ENCODE measurements around the gene CES1. TPM values are rescaled to one million over a fixed set of nuclear protein-coding genes. Genes with fewer than 3 reads are reported as not detected.
"Not testable (repeated sequence)": the region's sequence is repeated elsewhere in the genome, so short reads cannot be mapped to it uniquely, and the experiment has no call there.

CES1 gene
- total and polyA plus RNA-seq, 2 of the 8 experiments (the other 6 are each of a cell fraction or from before 2014, with no cell fraction given), result 0.91 to 1.2 TPM

DNA sequence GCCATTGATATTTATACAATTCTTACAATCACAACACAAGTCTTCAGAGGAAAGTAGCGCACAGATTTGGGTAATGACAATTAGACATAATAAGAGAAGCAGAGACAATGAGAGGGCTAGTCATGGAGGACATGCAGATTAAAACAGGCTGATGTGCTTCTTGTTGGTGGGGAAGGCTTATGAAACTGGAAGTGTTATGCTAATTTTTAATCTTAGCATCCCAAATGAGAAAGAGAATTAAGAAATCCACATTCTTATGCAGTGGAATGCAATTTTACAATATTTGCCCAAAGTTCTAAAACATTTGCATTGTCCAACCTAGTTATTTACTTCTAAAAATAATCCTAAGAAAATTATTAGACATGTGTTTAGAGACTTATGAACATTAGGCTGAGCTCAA lies 24.6 kb downstream of the CES1 start:
- H2BK15ac ChIP-seq (ENCODE audit: low read length), result not testable (repeated sequence)

DNA sequence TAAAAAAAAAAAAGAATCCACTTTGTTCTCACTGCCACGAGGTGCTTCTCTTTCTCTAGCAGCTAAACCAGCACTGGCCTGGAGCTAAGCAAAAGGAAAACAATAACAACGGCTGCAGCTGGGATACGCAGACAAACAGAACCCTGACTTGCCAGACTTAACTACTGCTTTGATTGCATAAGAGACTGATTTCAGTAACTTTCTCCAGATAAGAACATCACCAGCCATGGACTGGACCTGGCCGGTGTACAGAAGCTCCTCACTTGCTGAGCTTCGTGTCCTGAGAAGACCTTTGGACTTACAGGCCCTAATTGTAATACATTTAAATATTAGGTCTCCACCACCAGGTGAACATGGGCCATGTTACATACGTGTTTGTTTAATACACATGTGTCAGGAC lies 27.8 kb downstream of the CES1 start:
- H2AK5ac ChIP-seq (ENCODE audit: low read depth, low read length); H3K18ac ChIP-seq (ENCODE audit: extremely low read depth, low read length); H3K9ac ChIP-seq (replicated peaks in 1 of 4; ENCODE audit: extremely low read depth in 1 of 4, low read depth in 3 of 4, low read length in 3 of 4); H3K4me2 ChIP-seq (ENCODE audit: insufficient read depth in 1 of 2, low read depth in 2 of 2, low read length in 2 of 2); H3K23me2 ChIP-seq (ENCODE audit: low read depth, low read length); H3K4ac ChIP-seq (replicated peaks; ENCODE audit: insufficient read length, low read depth, low read length); POLR2A ChIA-PET (ENCODE audit: partially characterized antibody); H3K4me1 ChIP-seq (replicated peaks in 1 of 4; ENCODE audit: control insufficient read depth in 3 of 4, insufficient read depth in 4 of 4, low read length in 3 of 4); H3K14ac ChIP-seq (ENCODE audit: insufficient read length); H3K9me3 ChIP-seq (ENCODE audit: insufficient read depth in 2 of 2, low read depth in 1 of 2, low read length in 1 of 2); H4K8ac ChIP-seq (ENCODE audit: extremely low read depth, insufficient read depth, low read length); H4K20me1 ChIP-seq (replicated peaks in 1 of 2; ENCODE audit: control insufficient read depth in 1 of 2, insufficient read depth in 2 of 2, low read length in 2 of 2); H3K23ac ChIP-seq (ENCODE audit: insufficient read length); DNase-seq (ENCODE audit: low read depth in 1 of 2, low spot score in 2 of 2); H3K27ac ChIP-seq (ENCODE audit: low read depth, low read length); H3K27me3 ChIP-seq (replicated peaks in 1 of 4; ENCODE audit: control insufficient read depth in 3 of 4, extremely low read depth in 1 of 4, insufficient read depth in 3 of 4, low read length in 3 of 4); CTCF ChIA-PET (ENCODE audit: partially characterized antibody); H3K79me2 ChIP-seq (ENCODE audit: control insufficient read depth in 1 of 2, insufficient read depth in 2 of 2, low read length in 2 of 2); H2BK15ac ChIP-seq (ENCODE audit: low read length); H4K5ac ChIP-seq (ENCODE audit: insufficient read length, low read depth, low read length); H3K4me3 ChIP-seq (ENCODE audit: extremely low read depth in 1 of 4, insufficient read depth in 2 of 4, low read depth in 3 of 4, low read length in 4 of 4); H3K79me1 ChIP-seq (ENCODE audit: low read depth, low read length); H2BK12ac ChIP-seq (ENCODE audit: low read depth, low read length); H2BK20ac ChIP-seq (ENCODE audit: low read length); H4K91ac ChIP-seq (replicated peaks; ENCODE audit: insufficient read length, low read length); H2BK5ac ChIP-seq (ENCODE audit: low read depth, low read length); H3K36me3 ChIP-seq (ENCODE audit: control insufficient read depth in 2 of 4, insufficient read depth in 4 of 4, low read length in 3 of 4); H3K56ac ChIP-seq (replicated peaks; ENCODE audit: insufficient read length, low read depth, low read length); FAIRE-seq; H2AFZ ChIP-seq (ENCODE audit: low read length); H2BK120ac ChIP-seq (replicated peaks; ENCODE audit: low read depth, low read length): not testable (repeated sequence)
- WGBS, 2 experiments (ENCODE audit: extremely low coverage in 1 of 2, insufficient coverage in 1 of 2, insufficient read length in 1 of 2, insufficient replicate concordance in 2 of 2, low coverage in 1 of 2, low lambda C conversion rate in 2 of 2, missing lambda C conversion rate in 1 of 2), result no CpG with 5 or more reads among the region's 6 CpGs

More for the DNA sequence above, 24.6 kb downstream of the CES1 start:
- CTCF ChIA-PET (ENCODE audit: partially characterized antibody); H2AFZ ChIP-seq (ENCODE audit: low read length); H3K4ac ChIP-seq (replicated peaks; ENCODE audit: insufficient read length, low read depth, low read length); FAIRE-seq; H3K4me2 ChIP-seq (ENCODE audit: insufficient read depth in 1 of 2, low read depth in 2 of 2, low read length in 2 of 2); H3K27me3 ChIP-seq (replicated peaks in 1 of 4; ENCODE audit: control insufficient read depth in 3 of 4, extremely low read depth in 1 of 4, insufficient read depth in 3 of 4, low read length in 3 of 4); H4K20me1 ChIP-seq (replicated peaks in 1 of 2; ENCODE audit: control insufficient read depth in 1 of 2, insufficient read depth in 2 of 2, low read length in 2 of 2); H3K27ac ChIP-seq (ENCODE audit: low read depth, low read length); H4K8ac ChIP-seq (ENCODE audit: extremely low read depth, insufficient read depth, low read length); H3K56ac ChIP-seq (replicated peaks; ENCODE audit: insufficient read length, low read depth, low read length); H3K9me3 ChIP-seq (ENCODE audit: insufficient read depth in 2 of 2, low read depth in 1 of 2, low read length in 1 of 2); H3K79me2 ChIP-seq (ENCODE audit: control insufficient read depth in 1 of 2, insufficient read depth in 2 of 2, low read length in 2 of 2); H4K91ac ChIP-seq (replicated peaks; ENCODE audit: insufficient read length, low read length); H4K5ac ChIP-seq (ENCODE audit: insufficient read length, low read depth, low read length); H3K14ac ChIP-seq (ENCODE audit: insufficient read length); H3K9ac ChIP-seq (replicated peaks in 1 of 4; ENCODE audit: extremely low read depth in 1 of 4, low read depth in 3 of 4, low read length in 3 of 4); H3K36me3 ChIP-seq (ENCODE audit: control insufficient read depth in 2 of 4, insufficient read depth in 4 of 4, low read length in 3 of 4); DNase-seq (ENCODE audit: low read depth in 1 of 2, low spot score in 2 of 2); H2BK20ac ChIP-seq (ENCODE audit: low read length); H3K79me1 ChIP-seq (ENCODE audit: low read depth, low read length); H2BK12ac ChIP-seq (ENCODE audit: low read depth, low read length); H2BK120ac ChIP-seq (replicated peaks; ENCODE audit: low read depth, low read length); H3K23ac ChIP-seq (ENCODE audit: insufficient read length); H3K23me2 ChIP-seq (ENCODE audit: low read depth, low read length); H2BK5ac ChIP-seq (ENCODE audit: low read depth, low read length); POLR2A ChIA-PET (ENCODE audit: partially characterized antibody); H3K4me1 ChIP-seq (replicated peaks in 1 of 4; ENCODE audit: control insufficient read depth in 3 of 4, insufficient read depth in 4 of 4, low read length in 3 of 4); H3K18ac ChIP-seq (ENCODE audit: extremely low read depth, low read length); H2AK5ac ChIP-seq (ENCODE audit: low read depth, low read length); H3K4me3 ChIP-seq (ENCODE audit: extremely low read depth in 1 of 4, insufficient read depth in 2 of 4, low read depth in 3 of 4, low read length in 4 of 4): not testable (repeated sequence)
- no CpG with 5 or more reads among the region's 1 CpG for WGBS, 2 experiments (ENCODE audit: extremely low coverage in 1 of 2, insufficient coverage in 1 of 2, insufficient read length in 1 of 2, insufficient replicate concordance in 2 of 2, low coverage in 1 of 2, low lambda C conversion rate in 2 of 2, missing lambda C conversion rate in 1 of 2)

All from H1 (cell line).